Regular cardiac myocyte (primary cell): ENCODE data around the gene OR5P2. TPM values are rescaled to one million over a fixed set of nuclear protein-coding genes. Genes with fewer than 3 reads are reported as not detected.

Source experiments
- total RNA-seq: library from RNA; depleted of rRNA; stranded (reverse); fragments of >200 nt; gene quantifications from 2 replicates; pipeline ENCODE4 v1.2.3, GENCODE V29; 2014

OR5P2 gene, protein sequence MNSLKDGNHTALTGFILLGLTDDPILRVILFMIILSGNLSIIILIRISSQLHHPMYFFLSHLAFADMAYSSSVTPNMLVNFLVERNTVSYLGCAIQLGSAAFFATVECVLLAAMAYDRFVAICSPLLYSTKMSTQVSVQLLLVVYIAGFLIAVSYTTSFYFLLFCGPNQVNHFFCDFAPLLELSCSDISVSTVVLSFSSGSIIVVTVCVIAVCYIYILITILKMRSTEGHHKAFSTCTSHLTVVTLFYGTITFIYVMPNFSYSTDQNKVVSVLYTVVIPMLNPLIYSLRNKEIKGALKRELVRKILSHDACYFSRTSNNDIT
- not detected in 2 replicates for total RNA-seq

DNA sequence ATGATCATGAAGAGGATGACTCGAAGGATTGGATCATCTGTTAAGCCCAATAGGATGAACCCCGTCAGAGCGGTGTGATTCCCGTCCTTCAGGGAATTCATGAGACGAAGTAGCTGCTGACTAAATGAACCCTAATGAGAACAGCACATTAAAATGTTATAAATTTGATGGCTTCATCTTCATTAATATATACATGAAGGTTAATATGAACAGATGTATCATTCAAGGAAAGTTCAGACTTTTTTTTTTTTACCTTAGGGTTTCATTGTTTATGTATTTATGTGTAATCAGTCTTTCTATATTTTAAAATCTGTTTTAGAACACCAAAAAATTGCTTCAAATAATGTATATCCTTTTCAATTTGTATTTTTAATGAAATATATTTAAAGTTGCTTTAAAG lies at the start of gene OR5P2:
TSS of gene OR5P2 (minus strand) at position 101 of the 400 bp plus-strand sequence. CDS start at position 101, 0 bp downstream.

DNA sequence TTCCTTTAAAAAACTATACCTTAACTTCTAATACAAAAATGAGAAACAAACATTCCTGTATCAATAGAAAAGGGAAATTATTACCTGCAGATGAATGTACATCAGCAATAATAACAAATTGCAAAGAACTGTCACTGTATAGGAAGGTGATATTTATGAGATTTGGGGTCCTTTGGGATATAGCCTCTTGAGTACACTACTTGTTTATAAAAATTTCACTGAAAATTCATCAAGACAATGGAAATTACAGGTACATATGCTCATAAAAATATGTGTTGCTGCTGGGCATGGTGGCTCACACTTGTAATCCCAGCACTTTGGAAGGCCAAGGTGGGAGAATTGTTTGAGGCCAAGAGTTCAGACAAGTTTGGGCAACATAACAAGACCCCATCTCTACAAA lies 34.0 kb upstream of the OR5P2 start, which contains the start of gene OR5P3:
TSS of gene OR5P3 (minus strand) at position 101 of the 400 bp plus-strand sequence.

Other genes starting within 250 kb of the OR5P2 start
- gene CYB5R2, start 123.4 kb downstream of the OR5P2 start, total RNA-seq = 3.4 and 11.5 TPM in 2 replicates
- gene OVCH2, start 90.5 kb downstream of the OR5P2 start, total RNA-seq = not detected in 2 replicates
- gene OR5P3, start 33.9 kb upstream of the OR5P2 start, total RNA-seq = not detected in 2 replicates
- gene OR10A6, start 134.3 kb upstream of the OR5P2 start, total RNA-seq = under 0.01 TPM in 2 replicates
- gene OR10A3, start 144.8 kb upstream of the OR5P2 start, total RNA-seq = not detected in 2 replicates
- gene NLRP10, start 168.5 kb upstream of the OR5P2 start, total RNA-seq = 5.4 and 9.0 TPM in 2 replicates
- 160 and 169 TPM in 2 replicates for gene EIF3F, start 190.4 kb upstream of the OR5P2 start, total RNA-seq